CD14-positive monocyte (primary cell): ENCODE results near the gene MRTFA. TPM values are rescaled to one million over a fixed set of nuclear protein-coding genes. Genes with fewer than 3 reads are reported as not detected.

Experiments
- DNase-seq, 3 donors: peaks; one replicate each; pipeline ENCODE4 v3.0.0-alpha.2; 2011 to 2022
- H2AFZ ChIP-seq: 2 replicates; pipeline ENCODE4 v1.6.0; 2012; ENCODE audit warnings: mild to moderate bottlenecking, low read depth, low read length, inconsistent platforms; ENCODE audit not compliant: insufficient read depth, poor library complexity, severe bottlenecking
- H3K27ac ChIP-seq, 2 donors: 1 replicate in 1 of 2; 2 replicates in 1 of 2; pipeline ENCODE4 v1.5.1; 2012 to 2013; ENCODE audit warnings: low read length in 2 of 2, control low read depth in 1 of 2, inconsistent platforms in 1 of 2, low read depth in 1 of 2, mild to moderate bottlenecking in 1 of 2
- H3K27me3 ChIP-seq, 2 donors: one replicate each; pipeline versions ENCODE4 v1.6.0 to v1.6.1; 2011 to 2013; ENCODE audit warnings: low read length in 2 of 2; ENCODE audit not compliant: control insufficient read depth in 2 of 2, insufficient read depth in 2 of 2
- H3K36me3 ChIP-seq, 2 donors: replicated peaks in 1 of 2; 1 replicate in 1 of 2; 2 replicates in 1 of 2; pipeline versions ENCODE4 v1.5.1 to v1.6.1; 2012 to 2013; ENCODE audit warnings: low read length in 2 of 2, control low read depth in 1 of 2, inconsistent platforms in 1 of 2, mild to moderate bottlenecking in 1 of 2; ENCODE audit not compliant: insufficient read depth in 2 of 2, control insufficient read depth in 1 of 2
- H3K4me1 ChIP-seq, 2 donors: 1 replicate in 1 of 2; 2 replicates in 1 of 2; pipeline versions ENCODE4 v1.5.1 to v1.6.1; 2012 to 2013; ENCODE audit warnings: low read length in 2 of 2, control low read depth in 1 of 2, inconsistent platforms in 1 of 2, mild to moderate bottlenecking in 1 of 2, moderate library complexity in 1 of 2; ENCODE audit not compliant: insufficient read depth in 2 of 2, control insufficient read depth in 1 of 2
- H3K4me2 ChIP-seq: replicated peaks from 2 replicates; pipeline ENCODE3; 2012; ENCODE audit warnings: low read length, moderate library complexity, mild to moderate bottlenecking; ENCODE audit not compliant: poor library complexity, severe bottlenecking; ENCODE audit errors: extremely low read depth
- H3K4me3 ChIP-seq, 3 experiments: fragments of 200-600 bp in 1 of 3; sonication (generic) in 1 of 3; replicated peaks in 1 of 3; 1 replicate in 2 of 3; 2 replicates in 1 of 3; pipeline ENCODE4 v1.5.1; 2011 to 2013; ENCODE audit warnings: low read length in 3 of 3, mild to moderate bottlenecking in 3 of 3, control low read depth in 2 of 3, low read depth in 2 of 3, inconsistent platforms in 1 of 3, moderate library complexity in 1 of 3
- H3K79me2 ChIP-seq: 2 replicates; pipeline ENCODE4 v1.6.0; 2012; ENCODE audit warnings: mild to moderate bottlenecking, control low read depth, inconsistent platforms, low read length, moderate library complexity; ENCODE audit not compliant: insufficient read depth
- H3K9ac ChIP-seq: 2 replicates; pipeline ENCODE4 v1.6.0; 2017; ENCODE audit warnings: low read length, mild to moderate bottlenecking; ENCODE audit not compliant: insufficient read depth, poor library complexity, severe bottlenecking
- H3K9me3 ChIP-seq, 2 donors: replicated peaks in 1 of 2; 1 replicate in 1 of 2; 2 replicates in 1 of 2; pipeline versions ENCODE4 v1.5.1 to v1.6.1; 2012 to 2013; ENCODE audit warnings: low read length in 2 of 2, control low read depth in 1 of 2; ENCODE audit not compliant: control insufficient read depth in 1 of 2, insufficient read depth in 1 of 2
- H4K20me1 ChIP-seq: 2 replicates; pipeline ENCODE4 v1.6.0; 2012; ENCODE audit warnings: mild to moderate bottlenecking, low read length, control low read depth, moderate library complexity; ENCODE audit not compliant: insufficient read depth
- H3K27ac Mint-ChIP-seq, 7 donors: one replicate each; pipeline ENCODE4 v1.8.0; 2020; ENCODE audit warnings: mild to moderate bottlenecking in 7 of 7, mixed read lengths in 7 of 7, moderate library complexity in 6 of 7, inconsistent platforms in 2 of 7
- H3K27me3 Mint-ChIP-seq, 3 donors: one replicate each; pipeline ENCODE4 v1.8.0; 2021 to 2022; ENCODE audit warnings: low read depth in 3 of 3, mild to moderate bottlenecking in 3 of 3, mixed read lengths in 3 of 3, moderate library complexity in 3 of 3, inconsistent platforms in 1 of 3
- H3K36me3 Mint-ChIP-seq, 2 donors: one replicate each; pipeline ENCODE4 v1.8.0; 2020; ENCODE audit warnings: mixed read lengths in 2 of 2, inconsistent platforms in 1 of 2, mild to moderate bottlenecking in 1 of 2
- H3K4me1 Mint-ChIP-seq: one replicate; pipeline ENCODE4 v1.8.0; 2020; ENCODE audit warnings: mild to moderate bottlenecking, mixed read lengths
- H3K4me3 Mint-ChIP-seq, 2 donors: one replicate each; pipeline ENCODE4 v1.8.0; 2020; ENCODE audit warnings: mild to moderate bottlenecking in 2 of 2, mixed read lengths in 2 of 2, moderate library complexity in 1 of 2
- H3K9me3 Mint-ChIP-seq, 7 donors: one replicate each; pipeline ENCODE4 v1.8.0; 2020 to 2022; ENCODE audit warnings: mixed read lengths in 7 of 7, mild to moderate bottlenecking in 6 of 7, moderate library complexity in 6 of 7, inconsistent platforms in 2 of 7
- CTCF ChIP-seq: fragments of 200-600 bp; IDR thresholded peaks from one replicate; pipeline ENCODE4 v1.8.0; 2022; ENCODE audit warnings: antibody characterized with exemption, mild to moderate bottlenecking
- WGBS: methylation state at CpG from one replicate; pipeline ENCODE4 v1.1.5; 2013; ENCODE audit warnings: missing lambda C conversion rate; ENCODE audit not compliant: insufficient coverage; 5-methylcytosine and 5-hydroxymethylcytosine counted together
- intact Hi-C, 2 donors: fragments of 100-400 bp; cut with micrococcal nuclease; formaldehyde crosslinking; loops; one replicate each; pipeline versions ENCODE4 v1.15.0 to v1.15.1; 2023
- polyA plus RNA-seq, 3 donors: library from polyadenylated mRNA; depleted of rRNA in 1 of 3; unstranded in 2 of 3; stranded (reverse) in 1 of 3; fragments of 300-500 nt in 2 of 3; fragments of >200 nt in 1 of 3; fragmentation: Illumina TruSeq in 2 of 3; gene quantifications; 1 replicate in 2 of 3; 2 replicates in 1 of 3; pipeline ENCODE4 v1.2.3, GENCODE V29; 2012 to 2021

MRTFA gene
- polyA plus RNA-seq, 3 donors: 14.1 to 33.8 (median 18.9) TPM

DNA sequence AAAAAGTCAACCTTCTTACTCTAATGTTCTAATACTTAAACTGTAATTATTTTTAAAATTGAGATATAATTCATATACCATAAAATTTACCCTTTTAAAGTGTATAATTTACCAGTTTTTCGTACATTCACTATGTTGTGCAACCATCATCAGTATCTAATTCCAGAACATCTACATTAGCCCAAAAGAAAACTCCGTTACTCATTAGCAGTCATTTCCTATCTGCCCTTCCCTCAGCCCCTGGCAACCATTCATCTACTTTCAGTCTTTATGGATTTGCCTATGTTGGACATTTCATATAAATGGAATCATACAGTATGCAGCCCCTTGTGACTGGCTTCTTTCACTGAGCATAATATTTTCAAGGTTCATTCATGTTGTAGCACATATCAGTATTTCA lies 243.9 kb downstream of the MRTFA start:
- DNase-seq: no peak
- Histone ChIP-seq H4K20me1 (peaks cover 35% of the 10 kb centered on the region), H3K36me3 (peaks cover 0 to 9% of the 10 kb centered on the region in 2 donors), H3K4me2 (no peak overlapping the region), H3K4me1 (no peaks in the 10 kb centered on the region), H3K9ac (no peak overlapping the region), H3K9me3 (no peaks in the 10 kb centered on the region), H3K4me3 (no peak overlapping the region), H2AFZ (no peak overlapping the region), H3K27ac (no peak overlapping the region), H3K79me2 (peaks cover 5% of the 10 kb centered on the region), H3K27me3 (no peaks in the 10 kb centered on the region)
- intact Hi-C loops: no loop called here
- Mint-ChIP-seq H3K9me3 (no peaks in the 10 kb centered on the region), H3K4me3 (no peak overlapping the region), H3K4me1 (peaks cover 19% of the 10 kb centered on the region), H3K27me3 (peaks cover 0 to 2% (median 1%) of the 10 kb centered on the region in 3 donors), H3K36me3 (peaks cover 33 to 48% of the 10 kb centered on the region in 2 donors), H3K27ac (no peak overlapping the region)
- TF ChIP-seq CTCF: no peak
- WGBS: 40% methylated on average over 1 of the region's 2 CpGs

GRCh38 chr22:40391417-40391816 lies 245.1 kb downstream of the MRTFA start:
- no peaks in the 10 kb centered on the region for H3K27me3 ChIP-seq
- no peak for TF ChIP-seq CTCF
- peaks cover 13% of the 10 kb centered on the region for H3K4me1 Mint-ChIP-seq
- WGBS: 93% methylated on average over 2 of the region's 2 CpGs
- no peaks in the 10 kb centered on the region for H3K4me1 ChIP-seq
- no peak overlapping the region for H3K27ac ChIP-seq
- H3K79me2 ChIP-seq: peaks cover 11% of the 10 kb centered on the region
- no peaks in the 10 kb centered on the region for H3K9me3 Mint-ChIP-seq
- no peak overlapping the region for H3K27ac Mint-ChIP-seq
- no peak overlapping the region for H3K9ac ChIP-seq
- peaks cover 0 to 9% of the 10 kb centered on the region in 2 donors for H3K36me3 ChIP-seq
- H3K27me3 Mint-ChIP-seq: peaks cover 0 to 1% (median 0%) of the 10 kb centered on the region in 3 donors
- H3K4me2 ChIP-seq: no peak overlapping the region
- no peak overlapping the region for H2AFZ ChIP-seq
- peaks cover 45% of the 10 kb centered on the region for H4K20me1 ChIP-seq
- DNase-seq: no peak
- H3K9me3 ChIP-seq: no peaks in the 10 kb centered on the region
- no peak overlapping the region for H3K4me3 Mint-ChIP-seq
- peaks cover 31 to 46% of the 10 kb centered on the region in 2 donors for H3K36me3 Mint-ChIP-seq
- H3K4me3 ChIP-seq: no peak overlapping the region
- intact Hi-C loops: no loop called here
